Stimulated activated CD4-positive, alpha-beta T cell treated with anti-CD3 and anti-CD28 coated beads, TNF-alpha, amount 100 ng/mL, for 48 hours (primary cell): ENCODE measurements around the gene TXNDC12.
"Not testable (repeated sequence)": the region's sequence is repeated elsewhere in the genome, so short reads cannot be mapped to it uniquely, and the experiment has no call there.

Experiments used
- DNase-seq, 3 donors: peaks; one replicate each; pipeline ENCODE4 v3.0.0-alpha.2; 2020; ENCODE audit warnings: low read depth in 3 of 3

The TXNDC12 gene

GRCh38 chr1:52055066-52055865, at the start of gene TXNDC12:
TXNDC12 (minus strand) TSS chr1:52055191; CDS start chr1:52055096, 95 bp downstream.
- DNase-seq, result peak in 2 of 3 donors; percentile 46 to 47

DNA sequence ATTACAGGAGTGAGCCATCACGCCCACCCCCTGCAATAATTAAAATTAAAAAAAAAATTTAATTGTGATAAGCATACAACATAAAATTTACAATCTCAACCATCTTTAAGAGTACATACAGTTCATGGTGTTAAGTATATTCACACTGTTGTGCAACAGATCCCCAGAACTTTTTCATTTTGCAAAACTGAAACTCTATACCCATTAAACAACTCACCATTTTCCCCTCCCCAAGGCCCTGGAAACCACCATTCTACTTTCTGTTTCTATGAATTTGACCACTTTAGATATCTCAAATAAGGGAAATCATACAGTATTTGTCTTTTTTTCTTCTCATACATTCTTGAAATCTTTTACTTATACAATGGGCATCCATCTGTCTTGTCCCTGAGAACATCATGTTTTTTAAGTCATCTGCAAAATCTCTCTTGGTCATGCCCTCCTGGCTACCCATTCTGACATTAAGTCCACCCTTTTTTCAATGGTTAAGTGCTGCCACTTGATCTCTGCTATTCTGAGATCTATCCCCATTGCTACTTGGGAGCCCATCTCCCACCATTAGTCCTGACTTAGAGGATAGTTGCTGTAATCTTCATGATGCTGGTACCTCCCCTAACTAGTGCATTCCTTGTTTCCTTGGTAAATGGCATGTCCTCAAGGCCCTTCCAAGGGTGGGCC, 47.5 kb upstream of the TXNDC12 start:
- DNase-seq, result no peak

GRCh38 chr1:52098139-52098871, 43.3 kb upstream of the TXNDC12 start:
- no peak for DNase-seq

DNA sequence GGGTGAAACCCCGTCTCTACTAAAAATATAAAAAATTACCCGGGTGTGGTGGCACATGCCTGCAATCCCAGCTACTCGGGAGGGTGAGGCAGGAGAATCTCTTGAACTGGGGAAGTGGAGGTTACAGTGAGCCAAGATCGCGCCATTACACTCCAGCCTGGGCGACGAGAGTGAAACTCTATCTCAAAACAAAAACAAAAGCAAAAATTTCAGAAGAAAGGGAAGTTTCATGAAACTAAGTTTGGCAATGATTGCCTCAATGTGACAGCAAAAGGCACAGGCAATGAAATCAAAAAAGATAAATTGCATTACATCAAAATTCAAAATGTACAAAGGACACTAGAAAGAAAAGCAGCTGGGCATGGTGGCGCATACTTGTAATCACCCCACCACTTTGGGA, 41.2 kb upstream of the TXNDC12 start:
- DNase-seq, result no peak

- DNase-seq, result not testable (repeated sequence)
Measured at GRCh38 chr1:52094300-52094699, 39.3 kb upstream of the TXNDC12 start.

GRCh38 chr1:52087892-52088291, 32.9 kb upstream of the TXNDC12 start:
- DNase-seq, result not testable (repeated sequence)

GRCh38 chr1:52080014-52080415, 25.0 kb upstream of the TXNDC12 start:
- DNase-seq, result no peak

- not testable (repeated sequence) for DNase-seq
Measured at GRCh38 chr1:52077277-52077676, 22.3 kb upstream of the TXNDC12 start.

DNA sequence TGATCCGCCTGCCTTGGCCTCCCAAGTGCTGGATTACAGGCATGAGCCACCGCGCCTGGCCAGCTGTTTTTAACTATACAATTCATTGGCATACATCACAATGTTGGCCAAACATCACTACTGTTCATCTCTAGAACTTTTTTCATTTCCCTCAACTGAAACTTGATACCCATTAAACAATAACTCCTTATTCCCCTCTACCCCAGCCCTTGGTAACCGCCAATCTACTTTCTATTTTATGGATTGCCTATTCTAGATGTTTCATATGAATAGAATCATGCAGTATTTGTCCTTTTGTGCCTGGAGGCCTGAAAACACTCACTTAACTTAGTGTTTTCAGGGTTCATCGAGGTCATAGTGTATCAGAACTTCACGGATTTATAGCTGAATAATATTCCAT, 17.3 kb upstream of the TXNDC12 start:
- no peak for DNase-seq

DNA sequence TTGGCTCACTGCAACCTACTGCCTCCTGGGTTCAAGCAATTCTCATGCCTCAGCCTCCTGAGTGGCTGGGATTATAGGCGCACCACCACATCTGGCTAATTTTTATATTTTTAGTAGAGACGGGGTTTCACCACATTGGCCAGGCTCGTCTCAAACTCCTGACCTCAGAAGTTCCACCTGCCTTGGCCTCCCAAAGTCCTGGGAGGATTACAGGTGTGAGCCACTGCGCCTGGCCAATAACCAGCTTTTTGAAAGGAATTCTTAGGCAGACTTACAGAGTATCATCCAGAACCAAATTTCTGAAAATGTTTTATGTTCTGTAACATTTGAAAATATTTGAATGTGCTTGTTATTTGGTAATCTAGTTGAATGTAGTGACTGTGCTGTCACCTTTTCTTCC, 15.7 kb upstream of the TXNDC12 start:
- DNase-seq, result no peak

GRCh38 chr1:52063192-52063591, 8.2 kb upstream of the TXNDC12 start:
- no peak for DNase-seq

GRCh38 chr1:52060822-52061221, 5.8 kb upstream of the TXNDC12 start:
- DNase-seq, result no peak

- no peak for DNase-seq
Measured at GRCh38 chr1:52059888-52060287, 4.9 kb upstream of the TXNDC12 start.

DNA sequence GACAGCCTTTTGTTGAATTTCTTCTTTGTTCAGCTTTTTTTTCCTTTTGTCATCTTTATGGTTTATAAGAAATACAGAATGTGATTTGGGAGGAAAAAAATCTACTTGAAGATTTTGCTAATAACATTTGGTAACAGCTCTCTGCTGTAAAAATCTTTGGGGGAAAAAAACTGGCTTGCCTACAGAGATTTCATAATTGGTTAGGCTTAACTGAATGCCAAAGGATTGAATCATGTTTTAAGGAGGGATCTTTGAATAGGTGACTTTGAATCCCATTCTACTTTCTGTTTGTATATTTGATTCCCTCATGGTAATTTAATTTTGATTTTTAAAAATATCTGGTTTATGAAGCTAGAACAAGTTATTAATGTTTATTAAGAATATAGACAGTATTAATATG, 4.3 kb upstream of the TXNDC12 start:
- no peak for DNase-seq

DNA sequence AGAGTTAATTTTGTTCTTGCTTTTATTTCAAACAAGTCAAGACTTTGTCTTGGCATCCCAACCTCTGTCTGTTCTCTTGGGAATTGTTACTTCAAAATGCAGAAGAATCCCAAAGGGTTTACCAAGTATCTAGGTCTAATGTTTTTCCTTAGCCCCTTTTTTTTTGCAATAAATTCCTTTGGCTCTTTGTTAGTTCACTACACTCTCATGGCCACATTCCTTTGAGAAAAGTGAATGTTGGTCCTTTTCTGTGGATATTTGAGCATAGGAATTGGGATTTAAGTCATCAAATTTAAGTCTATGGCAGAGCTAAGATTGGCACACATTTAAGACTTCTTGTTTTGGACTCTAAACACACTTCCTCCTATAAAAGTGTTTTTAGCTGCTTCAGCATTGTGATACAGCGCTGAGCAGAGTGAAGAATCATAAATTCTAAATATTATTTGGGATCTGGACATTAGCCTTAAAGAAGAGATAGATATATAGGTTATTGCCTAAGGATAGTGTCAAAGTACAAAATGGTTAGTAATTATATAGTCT, 3.0 kb upstream of the TXNDC12 start:
- DNase-seq, result no peak

DNA sequence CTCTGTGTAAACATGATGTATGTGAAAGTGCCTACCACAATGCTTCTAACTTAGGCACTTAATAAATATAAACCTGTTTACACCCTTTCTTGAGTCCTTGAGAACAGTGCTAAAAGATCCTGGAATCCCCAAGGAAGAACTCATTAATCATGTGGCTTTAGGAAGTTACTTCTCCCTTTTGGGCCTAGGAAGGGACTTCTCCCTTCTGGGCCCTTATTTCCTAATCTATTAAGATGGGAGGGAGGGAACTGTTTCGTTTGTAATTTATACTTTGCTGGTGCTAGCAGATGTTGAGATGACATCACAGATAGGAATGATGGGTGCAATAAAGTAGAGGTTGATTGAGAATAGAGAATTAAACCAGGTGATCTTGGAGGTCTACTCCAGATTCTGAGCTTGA, 2.3 kb upstream of the TXNDC12 start:
- DNase-seq, result no peak

GRCh38 chr1:52056937-52057231, 1.9 kb upstream of the TXNDC12 start:
- no peak for DNase-seq

DNA sequence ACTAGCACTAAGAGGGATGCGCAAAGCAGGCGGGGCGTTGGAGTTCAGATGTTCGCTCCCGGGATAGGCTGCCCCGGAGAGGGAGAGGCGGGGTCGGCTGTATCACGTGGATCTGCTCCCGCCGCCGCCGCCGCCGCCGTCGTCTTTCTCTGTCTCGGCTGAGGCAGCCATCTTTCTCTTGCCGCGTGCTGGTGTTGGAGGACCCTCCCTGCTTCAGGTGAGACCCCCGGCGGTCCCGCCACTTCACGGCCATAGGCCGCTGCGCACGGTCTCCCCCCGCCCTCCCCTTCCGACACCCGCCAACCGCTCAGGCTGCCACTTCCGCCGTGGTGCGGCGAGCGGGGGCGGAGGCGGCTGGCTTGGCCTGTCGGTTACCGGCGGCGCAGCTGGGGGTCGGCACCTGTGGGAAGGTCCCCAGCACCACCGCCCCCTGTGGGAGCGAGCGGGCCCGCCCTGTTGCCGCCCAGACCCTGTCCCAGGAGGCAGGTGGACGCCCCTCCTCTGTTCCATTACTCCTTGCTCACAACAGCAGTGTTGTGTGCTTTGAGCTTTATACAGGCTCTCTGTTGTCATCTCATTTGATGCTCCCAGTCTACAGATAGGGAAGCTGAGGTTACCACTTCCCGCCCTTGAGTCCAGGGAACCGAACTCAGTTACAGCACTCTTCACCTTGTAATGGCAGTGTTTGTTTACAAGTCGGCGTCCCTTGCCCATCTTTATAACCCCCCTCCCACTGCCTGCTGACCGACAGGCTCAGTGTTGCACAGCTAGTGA, 1.4 kb upstream of the TXNDC12 start, which contains the start of gene BTF3L4:
Gene BTF3L4 (plus strand): TSS at position 133 of the 774 bp plus-strand sequence. CDS start 3,553 bp downstream, outside the sequence.
- DNase-seq, result peak; percentile 83 to 95 (median 92)

GRCh38 chr1:52055866-52056162, 823 bp upstream of the TXNDC12 start:
- no peak for DNase-seq

DNA sequence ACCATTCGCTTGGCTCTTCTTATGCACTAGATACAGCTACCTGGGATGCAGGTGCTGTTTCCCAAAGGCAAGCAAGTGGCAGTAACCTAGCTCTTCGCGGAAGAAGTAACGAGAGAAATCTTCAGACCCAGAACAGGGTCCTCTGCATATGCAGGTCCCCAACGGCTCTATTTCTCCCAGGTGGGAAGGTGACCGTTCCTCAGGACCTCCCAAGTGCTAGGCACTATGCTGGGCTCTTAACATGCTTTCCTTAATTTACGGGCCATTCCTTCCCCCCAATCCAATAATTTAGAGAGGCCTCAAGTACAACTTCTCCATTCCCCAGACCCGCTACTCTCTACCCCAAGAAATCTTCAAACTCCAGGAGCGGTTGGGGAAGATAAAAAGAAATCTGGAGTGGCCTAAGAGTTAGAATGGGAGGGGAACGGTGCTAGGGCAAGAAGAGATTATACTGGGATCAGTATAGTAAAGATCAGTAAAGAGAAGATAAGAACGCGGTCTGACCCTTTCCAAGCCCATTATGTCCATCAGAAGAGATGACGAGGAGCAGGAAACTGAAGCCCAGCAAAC, 410 bp downstream of the TXNDC12 start:
- DNase-seq, result no peak

- DNase-seq, result no peak
Measured at GRCh38 chr1:52053862-52054261, 1.1 kb downstream of the TXNDC12 start.
